Measurements from ENCODE around the gene HOMEZ.
"Not testable (repeated sequence)": the region's sequence is repeated elsewhere in the genome, so short reads cannot be mapped to it uniquely, and the experiment has no call there.

Gene HOMEZ

GRCh38 chr14:23286020-23286901 is at the start of gene HOMEZ:
TSS of gene HOMEZ (minus strand) at chr14:23286132. CDS start at chr14:23285952, 180 bp downstream.
- peak; percentile 98 for DNase-seq (ENCODE audit: low spot score)

GRCh38 chr14:23335623-23336022 is 49.7 kb upstream of the HOMEZ start:
- DNase-seq (ENCODE audit: low spot score): no peak

GRCh38 chr14:23327947-23328744 is 42.2 kb upstream of the HOMEZ start:
- DNase-seq (ENCODE audit: low spot score): peak; percentile 74

- DNase-seq (ENCODE audit: low spot score): no peak
These were observed 40.8 kb upstream of the HOMEZ start for GRCh38 chr14:23326491-23327332.

GRCh38 chr14:23325746-23326145 is 39.8 kb upstream of the HOMEZ start:
- DNase-seq (ENCODE audit: low spot score): not testable (repeated sequence)

- no peak for DNase-seq (ENCODE audit: low spot score)
These were observed 39.1 kb upstream of the HOMEZ start for GRCh38 chr14:23324993-23325392.

GRCh38 chr14:23324455-23324846 is 38.5 kb upstream of the HOMEZ start:
- no peak for DNase-seq (ENCODE audit: low spot score)

- no peak for DNase-seq (ENCODE audit: low spot score)
These were observed 38.0 kb upstream of the HOMEZ start for GRCh38 chr14:23323838-23324454.

GRCh38 chr14:23322568-23323517 is 36.9 kb upstream of the HOMEZ start:
- DNase-seq (ENCODE audit: low spot score): no peak

GRCh38 chr14:23321572-23322547 is 35.9 kb upstream of the HOMEZ start:
- peak; percentile 79 for DNase-seq (ENCODE audit: low spot score)

GRCh38 chr14:23320584-23321571 is 34.9 kb upstream of the HOMEZ start, which contains the start of gene PABPN1:
TSS of gene PABPN1 (plus strand) at chr14:23321457. CDS start at chr14:23321470, 13 bp downstream.
- DNase-seq (ENCODE audit: low spot score): peak; percentile 100

- no peak for DNase-seq (ENCODE audit: low spot score)
These were observed 34.0 kb upstream of the HOMEZ start for GRCh38 chr14:23319746-23320583.

- no peak for DNase-seq (ENCODE audit: low spot score)
These were observed 30.4 kb upstream of the HOMEZ start for GRCh38 chr14:23316300-23316699.

- no peak for DNase-seq (ENCODE audit: low spot score)
These were observed 24.6 kb upstream of the HOMEZ start for GRCh38 chr14:23310546-23310945.

- DNase-seq (ENCODE audit: low spot score): no peak
These were observed 23.0 kb upstream of the HOMEZ start for GRCh38 chr14:23308721-23309445.
